GM23338 (cell line): ENCODE measurements around the gene EPHA7. TPM values are rescaled to one million over a fixed set of nuclear protein-coding genes. Genes with fewer than 3 reads are reported as not detected.

Experiments
- ATAC-seq: fragments of 200-7000 bp; cut with Tn5 transposase; 3 replicates; pipeline ENCODE4 v1.9.1; 2020
- DNase-seq: peaks from one replicate; pipeline ENCODE4 v3.0.0-alpha.2; 2015; ENCODE audit warnings: low spot score
- H2AFZ ChIP-seq: fragments of 200-600 bp; sonication (generic); 2 replicates; pipeline ENCODE4 v1.8.0; 2016; ENCODE audit warnings: antibody characterized with exemption, mild to moderate bottlenecking, moderate library complexity
- H3F3A ChIP-seq: fragments of 200-600 bp; sonication (generic); replicated peaks from 2 replicates; pipeline ENCODE4 v1.8.0; 2017; ENCODE audit warnings: antibody characterized with exemption, mixed run types, low read depth
- H3K27ac ChIP-seq: fragments of 200-600 bp; sonication (generic); 2 replicates; pipeline ENCODE4 v1.6.1; 2016; ENCODE audit warnings: low read depth
- H3K27me3 ChIP-seq: fragments of 200-600 bp; sonication (generic); 2 replicates; pipeline ENCODE4 v1.8.0; 2016; ENCODE audit warnings: mild to moderate bottlenecking, mixed run types, moderate library complexity; ENCODE audit not compliant: insufficient read depth
- H3K36me3 ChIP-seq: fragments of 200-600 bp; sonication (generic); 2 replicates; pipeline ENCODE4 v1.8.0; 2016; ENCODE audit warnings: mild to moderate bottlenecking; ENCODE audit not compliant: insufficient read depth
- H3K4me1 ChIP-seq: fragments of 200-600 bp; sonication (generic); 2 replicates; pipeline ENCODE4 v1.8.0; 2016; ENCODE audit warnings: mild to moderate bottlenecking, moderate library complexity; ENCODE audit not compliant: insufficient read depth
- H3K4me2 ChIP-seq: fragments of 200-600 bp; sonication (generic); 2 replicates; pipeline ENCODE4 v1.7.1; 2017; ENCODE audit warnings: mixed run types
- H3K4me3 ChIP-seq: fragments of 200-600 bp; sonication (generic); 2 replicates; pipeline ENCODE4 v1.6.1; 2016; ENCODE audit warnings: mixed run types
- H3K79me2 ChIP-seq: fragments of 200-600 bp; sonication (generic); replicated peaks from 2 replicates; pipeline ENCODE4 v1.8.0; 2017; ENCODE audit warnings: mild to moderate bottlenecking; ENCODE audit not compliant: insufficient read depth
- H3K9me2 ChIP-seq: fragments of 200-600 bp; sonication (generic); 2 replicates; pipeline ENCODE4 v1.8.0; 2017; ENCODE audit not compliant: insufficient read depth
- H4K20me1 ChIP-seq: fragments of 200-600 bp; sonication (generic); replicated peaks from 2 replicates; pipeline ENCODE4 v1.8.0; 2017; ENCODE audit warnings: mild to moderate bottlenecking; ENCODE audit not compliant: insufficient read depth
- H3K27ac Mint-ChIP-seq: 2 replicates; pipeline ENCODE4 v1.8.0; 2020; ENCODE audit warnings: inconsistent platforms, mild to moderate bottlenecking, moderate library complexity, mixed read lengths
- H3K27me3 Mint-ChIP-seq: 3 replicates; pipeline ENCODE4 v1.8.0; 2022; ENCODE audit warnings: low read depth, mild to moderate bottlenecking, moderate library complexity, mixed read lengths, inconsistent platforms; ENCODE audit not compliant: insufficient read depth, poor library complexity
- H3K36me3 Mint-ChIP-seq: 3 replicates; pipeline ENCODE4 v1.8.0; 2021; ENCODE audit warnings: low read depth, mild to moderate bottlenecking, inconsistent platforms, moderate library complexity, mixed read lengths
- H3K4me1 Mint-ChIP-seq: 3 replicates; pipeline ENCODE4 v1.8.0; 2020; ENCODE audit warnings: mild to moderate bottlenecking, inconsistent platforms, mixed read lengths
- H3K4me3 Mint-ChIP-seq: 3 replicates; pipeline ENCODE4 v1.8.0; 2021; ENCODE audit warnings: moderate library complexity, mild to moderate bottlenecking, inconsistent platforms, mixed read lengths
- H3K9me3 Mint-ChIP-seq: 3 replicates; pipeline ENCODE4 v1.8.0; 2020; ENCODE audit warnings: moderate library complexity, mild to moderate bottlenecking, inconsistent platforms, mixed read lengths
- CTCF ChIP-seq, 2 experiments: fragments of 200-600 bp in 1 of 2; sonication (generic) in 1 of 2; conservative IDR thresholded peaks; 2 replicates each; pipeline versions ENCODE4 v1.5.1 to v1.6.1; 2016 to 2017; ENCODE audit warnings: antibody characterized with exemption in 2 of 2, low read depth in 2 of 2, mild to moderate bottlenecking in 2 of 2, moderate library complexity in 1 of 2
- ETS1 ChIP-seq: IDR thresholded peaks from 2 replicates; pipeline ENCODE4 v1.6.1; 2016; ENCODE audit warnings: antibody characterized with exemption
- EZH2 ChIP-seq: fragments of 200-600 bp; sonication (generic); IDR thresholded peaks from one replicate; pipeline ENCODE4 v1.8.0; 2017; ENCODE audit warnings: antibody characterized with exemption, mild to moderate bottlenecking, low read depth; ENCODE audit not compliant: unreplicated experiment
- JUNB ChIP-seq: IDR thresholded peaks from one replicate; pipeline ENCODE4 v1.6.1; 2016; ENCODE audit warnings: antibody characterized with exemption; ENCODE audit not compliant: unreplicated experiment
- NANOG ChIP-seq: IDR thresholded peaks from 2 replicates; pipeline ENCODE4 v1.6.1; 2016; ENCODE audit warnings: antibody characterized with exemption, borderline replicate concordance
- POLR2AphosphoS5 ChIP-seq: IDR thresholded peaks from 2 replicates; pipeline ENCODE4 v1.6.1; 2016; ENCODE audit warnings: antibody characterized with exemption, low read depth
- STAT1 ChIP-seq: IDR thresholded peaks from one replicate; pipeline ENCODE4 v1.6.1; 2016; ENCODE audit warnings: antibody characterized with exemption; ENCODE audit not compliant: unreplicated experiment
- ZNF114 ChIP-seq: fragments of 250-450 bp; sonication (Bioruptor Pico); IDR thresholded peaks from 2 replicates; pipeline ENCODE4 v1.5.0; 2020; ENCODE audit warnings: mild to moderate bottlenecking, moderate library complexity
- ZNF462 ChIP-seq: fragments of 250-450 bp; sonication (Bioruptor Pico); IDR thresholded peaks from 2 replicates; pipeline ENCODE4 v1.5.0; 2020; ENCODE audit warnings: mild to moderate bottlenecking, moderate library complexity
- polyA plus RNA-seq: library from polyadenylated mRNA; unstranded; fragments of >200 nt; fragmentation: Nextera tagmentation; extraction: Ambion mirVana; gene quantifications from 2 replicates; pipeline ENCODE4 v1.2.1, GENCODE V29; 2016
- total RNA-seq: library from RNA; depleted of rRNA; stranded (reverse); fragments of >200 nt; shearing (Covaris generic); gene quantifications from 2 replicates; pipeline ENCODE4 v1.2.3, GENCODE V29; 2014

The EPHA7 gene
- total and polyA plus RNA-seq, 2 experiments from 2014 or later = 3.3 to 7.3 TPM

DNA sequence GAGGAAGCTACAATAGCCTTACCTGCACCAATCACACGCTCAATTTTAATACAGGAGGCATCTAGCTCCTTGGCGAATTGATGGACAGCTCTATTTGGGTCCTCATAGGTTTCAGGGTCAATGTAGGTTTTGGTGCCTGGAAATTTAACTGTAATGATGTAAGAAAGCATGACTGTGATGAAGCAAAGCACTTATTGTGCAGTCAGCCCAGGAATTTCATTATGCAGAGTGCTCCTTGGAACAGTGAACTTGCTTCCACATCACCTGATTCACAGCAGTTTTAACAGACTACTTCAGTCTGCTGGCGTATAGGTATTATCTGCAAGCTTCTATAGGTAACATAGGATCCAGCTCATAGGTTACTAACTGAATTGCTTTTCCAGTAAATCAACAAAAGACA is 160.0 kb downstream of the EPHA7 start (continued):
- TF ChIP-seq STAT1 = no peak
- TF ChIP-seq NANOG = no peak
- no peak for TF ChIP-seq ZNF114 (CRISPR knock-in tag)
- no peak for TF ChIP-seq JUNB
- TF ChIP-seq ZNF462 (CRISPR knock-in tag) = no peak
- TF ChIP-seq EZH2 = no peak
- no peak for TF ChIP-seq POLR2AphosphoS5

GRCh38 chr6:93252930-93253329 is 166.4 kb downstream of the EPHA7 start:
- no peaks in the 10 kb centered on the region for H3K36me3 Mint-ChIP-seq
- TF ChIP-seq POLR2AphosphoS5 = no peak
- no peak for TF ChIP-seq EZH2
- no peak for TF ChIP-seq ETS1
- no peak for TF ChIP-seq CTCF (conservative IDR thresholded peaks at IDR 0.05; ENCODE audit: low read depth in 2 of 2)

More at GRCh38 chr6:93252930-93253329, 166.4 kb downstream of the EPHA7 start:
- H3K4me3 Mint-ChIP-seq = no peak overlapping the region
- no peaks in the 10 kb centered on the region for H3K27me3 ChIP-seq
- H3K9me3 Mint-ChIP-seq = no peaks in the 10 kb centered on the region
- H3K27me3 Mint-ChIP-seq = no peaks in the 10 kb centered on the region
- H3K4me2 ChIP-seq = no peak overlapping the region
- ATAC-seq (no peak), DNase-seq (no peak)
- H3K9me2 ChIP-seq = no peaks in the 10 kb centered on the region
- H3K4me3 ChIP-seq = no peak overlapping the region
- no peaks in the 10 kb centered on the region for H4K20me1 ChIP-seq
- H3K4me1 ChIP-seq = no peaks in the 10 kb centered on the region
- no peaks in the 10 kb centered on the region for H3K36me3 ChIP-seq
- H3K79me2 ChIP-seq = no peaks in the 10 kb centered on the region
- H3F3A ChIP-seq = no peaks in the 10 kb centered on the region
- H3K27ac Mint-ChIP-seq = no peak overlapping the region
- H3K27ac ChIP-seq = no peak overlapping the region
- no peak overlapping the region for H2AFZ ChIP-seq
- no peaks in the 10 kb centered on the region for H3K4me1 Mint-ChIP-seq
